HL-60 (cell line): Measurements from ENCODE around the gene SPINK6.

ENCODE experiments used
- DNase-seq, 2 experiments: peaks; one replicate each; pipeline ENCODE4 v3.0.0-alpha.2; 2010 to 2020; ENCODE audit warnings: low read depth in 1 of 2, low spot score in 1 of 2
- H3K27ac ChIP-seq: fragments of 250-450 bp; sonication (Bioruptor Pico); replicated peaks from 2 replicates; pipeline ENCODE4 v1.5.1; 2020; ENCODE audit warnings: mild to moderate bottlenecking, moderate library complexity
- H3K27me3 ChIP-seq: fragments of 250-450 bp; sonication (Bioruptor Pico); 2 replicates; pipeline ENCODE4 v1.5.1; 2021; ENCODE audit warnings: mild to moderate bottlenecking, moderate library complexity; ENCODE audit not compliant: insufficient read depth, poor library complexity, severe bottlenecking
- H3K4me3 ChIP-seq: replicated peaks from 2 replicates; pipeline ENCODE4 v1.5.1; 2011; ENCODE audit warnings: mild to moderate bottlenecking, control low read depth, low read length; ENCODE audit not compliant: insufficient read depth
- GABPA ChIP-seq: IDR thresholded peaks from 2 replicates; pipeline ENCODE4 v1.6.1; 2012; ENCODE audit warnings: low read depth
- POLR2AphosphoS5 ChIP-seq: IDR thresholded peaks from 2 replicates; pipeline ENCODE4 v1.6.1; 2012; ENCODE audit warnings: low read depth
- SPI1 ChIP-seq: IDR thresholded peaks from 2 replicates; pipeline ENCODE4 v1.6.1; 2012; ENCODE audit warnings: low read depth, mild to moderate bottlenecking, borderline replicate concordance
- long read RNA-seq: library from polyadenylated mRNA; unstranded; transcript quantifications from one replicate; pipeline ENCODE4 v2.0.0, GENCODE V29; 2020
- TF ChIP-seq, protein P1 (sequence below): IDR thresholded peaks from 2 replicates; pipeline ENCODE4 v1.6.1; 2012; ENCODE audit warnings: low read depth; ENCODE audit not compliant: insufficient replicate concordance
- TF ChIP-seq, protein P2 (sequence below): IDR thresholded peaks from one replicate; pipeline ENCODE4 v1.5.1; 2011; ENCODE audit warnings: low read length, control low read depth, inconsistent platforms; ENCODE audit not compliant: insufficient read depth

SPINK6 gene, protein sequence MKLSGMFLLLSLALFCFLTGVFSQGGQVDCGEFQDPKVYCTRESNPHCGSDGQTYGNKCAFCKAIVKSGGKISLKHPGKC
- long read RNA-seq = 0 reads

DNA sequence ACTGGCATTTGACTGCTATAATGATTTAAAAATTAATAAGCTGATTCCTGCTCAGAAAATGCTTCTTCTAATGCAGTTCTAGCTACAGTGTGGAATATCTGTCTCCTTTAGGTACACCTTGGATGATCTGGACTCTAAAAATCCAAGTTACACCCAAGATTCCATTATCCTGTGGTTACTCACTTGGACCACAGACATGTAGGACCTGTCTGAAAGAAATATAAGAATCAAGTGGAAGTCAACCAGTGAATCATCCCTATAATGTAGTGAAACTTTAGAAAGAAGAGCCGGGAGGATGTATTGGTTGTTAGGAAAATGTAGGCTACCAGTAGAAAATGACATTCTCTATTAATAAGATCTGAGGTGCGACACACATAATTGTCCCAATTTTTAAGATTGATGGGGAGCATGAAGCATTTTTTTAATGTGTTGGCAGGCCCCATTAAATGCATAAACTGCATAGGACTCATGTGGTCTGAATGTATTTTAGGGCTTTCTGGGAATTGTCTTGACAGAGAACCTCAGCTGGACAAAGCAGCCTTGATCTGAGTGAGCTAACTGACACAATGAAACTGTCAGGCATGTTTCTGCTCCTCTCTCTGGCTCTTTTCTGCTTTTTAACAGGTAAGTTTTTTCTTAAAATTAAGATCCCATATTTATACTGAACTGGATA lies at the start of gene SPINK6:
Gene SPINK6 (plus strand): TSS at position 512 of the 673 bp plus-strand sequence. CDS start 55 bp downstream, at position 567.
- no peak for DNase-seq
- Histone ChIP-seq H3K4me3 (no peak within 1 kb of the TSS), H3K27ac (no peak within 1 kb of the TSS)

DNA sequence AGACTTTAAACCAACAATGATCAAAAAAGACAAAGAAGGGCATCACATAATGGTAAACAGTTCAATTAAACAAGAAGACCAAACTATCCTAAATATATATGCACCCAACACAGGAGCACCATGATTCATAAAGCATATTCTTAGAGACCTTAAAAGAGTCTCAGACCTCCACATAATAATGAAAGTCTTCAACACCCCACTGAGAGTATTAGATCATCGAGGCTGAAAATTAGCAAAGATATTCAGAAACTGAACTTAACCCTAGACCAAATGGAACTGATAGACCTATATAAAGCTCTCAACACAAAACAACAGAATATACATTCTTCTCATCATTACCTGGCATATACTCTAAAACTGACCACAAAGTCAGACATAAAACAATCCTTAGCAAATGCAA lies 46.2 kb upstream of the SPINK6 start:
- no peaks in the 10 kb centered on the region for H3K27me3 ChIP-seq
- no peak overlapping the region for H3K4me3 ChIP-seq
- no peak for TF ChIP-seq POLR2AphosphoS5
- TF ChIP-seq, protein P1, sequence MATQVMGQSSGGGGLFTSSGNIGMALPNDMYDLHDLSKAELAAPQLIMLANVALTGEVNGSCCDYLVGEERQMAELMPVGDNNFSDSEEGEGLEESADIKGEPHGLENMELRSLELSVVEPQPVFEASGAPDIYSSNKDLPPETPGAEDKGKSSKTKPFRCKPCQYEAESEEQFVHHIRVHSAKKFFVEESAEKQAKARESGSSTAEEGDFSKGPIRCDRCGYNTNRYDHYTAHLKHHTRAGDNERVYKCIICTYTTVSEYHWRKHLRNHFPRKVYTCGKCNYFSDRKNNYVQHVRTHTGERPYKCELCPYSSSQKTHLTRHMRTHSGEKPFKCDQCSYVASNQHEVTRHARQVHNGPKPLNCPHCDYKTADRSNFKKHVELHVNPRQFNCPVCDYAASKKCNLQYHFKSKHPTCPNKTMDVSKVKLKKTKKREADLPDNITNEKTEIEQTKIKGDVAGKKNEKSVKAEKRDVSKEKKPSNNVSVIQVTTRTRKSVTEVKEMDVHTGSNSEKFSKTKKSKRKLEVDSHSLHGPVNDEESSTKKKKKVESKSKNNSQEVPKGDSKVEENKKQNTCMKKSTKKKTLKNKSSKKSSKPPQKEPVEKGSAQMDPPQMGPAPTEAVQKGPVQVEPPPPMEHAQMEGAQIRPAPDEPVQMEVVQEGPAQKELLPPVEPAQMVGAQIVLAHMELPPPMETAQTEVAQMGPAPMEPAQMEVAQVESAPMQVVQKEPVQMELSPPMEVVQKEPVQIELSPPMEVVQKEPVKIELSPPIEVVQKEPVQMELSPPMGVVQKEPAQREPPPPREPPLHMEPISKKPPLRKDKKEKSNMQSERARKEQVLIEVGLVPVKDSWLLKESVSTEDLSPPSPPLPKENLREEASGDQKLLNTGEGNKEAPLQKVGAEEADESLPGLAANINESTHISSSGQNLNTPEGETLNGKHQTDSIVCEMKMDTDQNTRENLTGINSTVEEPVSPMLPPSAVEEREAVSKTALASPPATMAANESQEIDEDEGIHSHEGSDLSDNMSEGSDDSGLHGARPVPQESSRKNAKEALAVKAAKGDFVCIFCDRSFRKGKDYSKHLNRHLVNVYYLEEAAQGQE = no peak
- TF ChIP-seq GABPA = no peak
- TF ChIP-seq SPI1 = no peak
- TF ChIP-seq, protein P2, sequence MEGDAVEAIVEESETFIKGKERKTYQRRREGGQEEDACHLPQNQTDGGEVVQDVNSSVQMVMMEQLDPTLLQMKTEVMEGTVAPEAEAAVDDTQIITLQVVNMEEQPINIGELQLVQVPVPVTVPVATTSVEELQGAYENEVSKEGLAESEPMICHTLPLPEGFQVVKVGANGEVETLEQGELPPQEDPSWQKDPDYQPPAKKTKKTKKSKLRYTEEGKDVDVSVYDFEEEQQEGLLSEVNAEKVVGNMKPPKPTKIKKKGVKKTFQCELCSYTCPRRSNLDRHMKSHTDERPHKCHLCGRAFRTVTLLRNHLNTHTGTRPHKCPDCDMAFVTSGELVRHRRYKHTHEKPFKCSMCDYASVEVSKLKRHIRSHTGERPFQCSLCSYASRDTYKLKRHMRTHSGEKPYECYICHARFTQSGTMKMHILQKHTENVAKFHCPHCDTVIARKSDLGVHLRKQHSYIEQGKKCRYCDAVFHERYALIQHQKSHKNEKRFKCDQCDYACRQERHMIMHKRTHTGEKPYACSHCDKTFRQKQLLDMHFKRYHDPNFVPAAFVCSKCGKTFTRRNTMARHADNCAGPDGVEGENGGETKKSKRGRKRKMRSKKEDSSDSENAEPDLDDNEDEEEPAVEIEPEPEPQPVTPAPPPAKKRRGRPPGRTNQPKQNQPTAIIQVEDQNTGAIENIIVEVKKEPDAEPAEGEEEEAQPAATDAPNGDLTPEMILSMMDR = no peak
- no peak for DNase-seq
- H3K27ac ChIP-seq = no peak overlapping the region

More for the DNA sequence above, at the start of gene SPINK6:
- no peaks in the 10 kb centered on the region for H3K27me3 ChIP-seq
- TF ChIP-seq POLR2AphosphoS5 (no peak), SPI1 (no peak), GABPA (no peak)
- TF ChIP-seq, protein P1 = no peak
- TF ChIP-seq, protein P2 = no peak

DNA sequence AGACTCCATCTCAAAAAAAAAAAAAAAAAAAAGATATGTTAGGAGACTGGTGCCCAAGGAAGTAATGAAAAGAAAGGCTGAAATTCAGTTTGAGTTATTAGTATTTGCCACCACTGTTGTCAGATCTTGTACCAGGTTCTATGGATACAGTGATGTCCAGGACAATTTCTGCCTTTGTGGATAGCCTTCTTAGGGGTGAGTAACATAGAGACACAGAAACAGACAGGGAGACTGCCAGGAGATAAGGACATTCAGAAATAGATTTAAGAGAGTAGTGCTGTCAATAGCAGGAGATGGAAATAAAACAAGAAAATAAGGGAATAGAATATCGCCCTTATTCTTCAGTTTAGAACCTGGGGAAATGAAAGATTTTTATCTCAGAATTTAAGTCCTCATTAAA lies 40.8 kb upstream of the SPINK6 start:
- Histone ChIP-seq H3K27me3 (peaks cover 2% of the 10 kb centered on the region), H3K4me3 (no peak overlapping the region)

More for the DNA sequence above, 40.8 kb upstream of the SPINK6 start:
- H3K27ac ChIP-seq = no peak overlapping the region
- DNase-seq = no peak
- TF ChIP-seq, protein P1 = no peak
- TF ChIP-seq POLR2AphosphoS5 (no peak), GABPA (no peak), SPI1 (no peak)
- TF ChIP-seq, protein P2 = no peak
